ENCODE data around the gene RPL27A.
A peak's percentile ranks its signal among the peaks of the same experiment; 100 is the strongest.
"Not testable (repeated sequence)": the region's sequence is repeated elsewhere in the genome, so short reads cannot be mapped to it uniquely, and the experiment has no call there.

The RPL27A gene

DNA sequence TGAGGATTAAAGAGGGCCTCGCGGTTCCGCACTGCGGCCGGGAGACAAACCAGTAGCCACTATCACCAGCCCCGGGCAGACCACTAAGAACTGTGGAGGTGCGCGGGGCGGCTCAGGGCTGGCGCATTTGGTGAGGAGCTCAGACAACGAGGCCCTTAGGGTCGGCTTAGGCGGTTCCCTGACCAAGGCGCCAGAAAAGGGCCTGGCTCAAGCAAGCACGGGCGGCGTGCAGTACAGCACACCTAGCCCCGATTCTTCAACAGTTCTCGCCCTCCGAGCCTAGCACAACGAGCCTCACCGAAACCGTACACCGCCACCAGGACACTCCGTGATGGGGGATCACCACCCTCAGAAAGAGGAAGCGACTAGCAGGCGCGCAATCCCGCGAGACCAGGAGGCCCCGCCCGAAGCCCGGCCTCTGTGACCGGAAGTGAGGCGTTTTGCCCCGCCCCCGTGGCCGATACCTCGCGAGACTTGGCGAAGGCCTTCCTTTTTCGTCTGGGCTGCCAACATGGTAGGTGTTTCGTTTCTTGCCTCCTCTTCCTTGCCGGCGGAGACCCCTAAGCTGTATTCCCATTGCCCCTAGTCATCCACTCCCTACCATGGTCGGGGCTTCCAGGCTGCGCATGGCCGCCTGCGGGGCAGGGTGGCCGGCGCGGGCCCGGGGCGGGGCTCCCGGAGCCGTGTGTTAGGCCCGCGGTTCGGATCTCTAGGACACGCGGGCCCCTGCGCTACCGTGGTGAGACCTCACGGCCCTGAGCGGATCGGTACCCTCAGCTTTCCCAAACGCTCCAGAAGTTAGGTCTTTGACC lies at the start of gene RPL27A, which contains the start of gene TRIM66:
Gene RPL27A, plus strand, starts transcription at position 490 of the 812 bp plus-strand sequence. Its CDS starts 22 bp downstream, at position 512.
Gene TRIM66, minus strand, starts transcription at position 363 of the 812 bp plus-strand sequence. CDS start 10,391 bp downstream, outside the sequence.
- peak; percentile 94 for DNase-seq

DNA sequence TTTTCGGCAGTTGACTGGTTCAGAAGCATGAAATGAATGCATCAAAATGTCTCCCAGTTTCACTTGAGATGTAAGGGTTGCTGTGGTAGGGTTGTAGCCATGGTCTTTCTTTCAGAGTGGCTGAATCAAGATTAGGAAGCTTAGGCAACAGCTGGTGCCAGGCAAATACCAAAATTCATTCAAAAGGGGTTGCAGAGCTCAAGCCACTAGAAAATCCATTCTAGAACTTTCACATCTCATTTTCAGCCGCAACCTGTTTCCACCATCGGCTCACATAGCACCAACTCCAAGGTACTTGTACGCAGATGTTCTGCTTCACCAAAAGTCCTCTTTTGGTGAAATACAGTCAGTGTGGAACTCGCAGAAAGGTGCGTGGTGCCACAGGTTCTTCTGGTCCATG lies 48.1 kb upstream of the RPL27A start:
- no peak for DNase-seq

DNA sequence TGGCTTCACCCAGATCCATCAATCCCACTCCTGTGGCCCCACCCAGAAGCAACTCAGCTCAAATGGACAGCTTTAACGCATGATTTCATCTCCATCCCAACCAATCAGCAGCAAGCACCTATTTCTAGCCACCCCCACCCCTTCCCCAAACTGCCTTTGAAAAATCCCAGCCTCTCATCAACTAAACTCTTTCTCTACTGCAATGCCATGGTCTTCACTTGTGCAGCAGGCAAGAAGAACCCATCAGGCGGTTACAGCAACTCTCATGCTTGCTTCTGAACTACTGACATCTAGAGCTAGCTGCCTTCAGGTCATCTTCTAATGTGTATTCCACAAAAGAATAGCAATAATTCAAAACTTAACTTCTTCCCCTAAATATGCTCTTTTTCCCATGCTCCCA lies 46.5 kb upstream of the RPL27A start:
- DNase-seq = no peak

DNA sequence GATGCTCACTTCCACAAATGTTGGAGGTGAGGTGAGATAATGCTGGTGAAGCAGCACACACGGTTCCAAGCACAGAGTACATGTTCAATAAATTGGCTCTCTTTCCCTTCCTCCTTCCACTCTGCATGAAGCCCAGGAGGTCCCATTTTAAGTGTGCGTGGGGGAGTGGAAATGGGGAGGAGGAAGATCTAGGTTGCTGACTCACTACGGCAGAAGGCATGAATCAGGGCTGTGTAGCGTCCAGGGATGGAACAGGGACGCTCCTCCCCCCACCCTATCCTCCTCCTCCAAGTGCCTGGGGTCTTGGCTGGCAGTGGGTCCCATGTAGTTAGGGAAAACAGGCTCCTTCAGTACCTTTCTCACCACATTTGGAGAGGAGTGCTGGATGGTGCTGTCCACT lies 44.3 kb upstream of the RPL27A start:
- no peak for DNase-seq

DNA sequence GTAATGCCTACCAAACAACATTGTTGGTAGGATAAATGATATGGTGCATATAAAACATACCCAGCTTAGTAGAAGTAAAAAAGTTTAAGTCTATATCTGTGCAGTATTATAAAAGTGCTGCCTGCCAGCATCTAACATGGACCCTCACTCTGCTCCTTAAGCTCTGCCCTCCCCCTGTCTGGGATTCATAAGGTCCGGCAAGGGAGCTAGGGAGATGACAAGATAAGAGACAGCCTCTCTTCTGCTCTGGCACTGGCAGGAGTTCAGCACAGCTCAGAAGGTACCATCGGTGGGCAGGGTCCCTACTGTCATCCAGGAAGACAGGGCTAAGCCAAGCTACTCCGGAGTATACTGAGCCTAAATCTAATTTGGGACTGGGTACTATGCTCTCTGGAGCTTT lies 42.9 kb upstream of the RPL27A start:
- DNase-seq = no peak

DNA sequence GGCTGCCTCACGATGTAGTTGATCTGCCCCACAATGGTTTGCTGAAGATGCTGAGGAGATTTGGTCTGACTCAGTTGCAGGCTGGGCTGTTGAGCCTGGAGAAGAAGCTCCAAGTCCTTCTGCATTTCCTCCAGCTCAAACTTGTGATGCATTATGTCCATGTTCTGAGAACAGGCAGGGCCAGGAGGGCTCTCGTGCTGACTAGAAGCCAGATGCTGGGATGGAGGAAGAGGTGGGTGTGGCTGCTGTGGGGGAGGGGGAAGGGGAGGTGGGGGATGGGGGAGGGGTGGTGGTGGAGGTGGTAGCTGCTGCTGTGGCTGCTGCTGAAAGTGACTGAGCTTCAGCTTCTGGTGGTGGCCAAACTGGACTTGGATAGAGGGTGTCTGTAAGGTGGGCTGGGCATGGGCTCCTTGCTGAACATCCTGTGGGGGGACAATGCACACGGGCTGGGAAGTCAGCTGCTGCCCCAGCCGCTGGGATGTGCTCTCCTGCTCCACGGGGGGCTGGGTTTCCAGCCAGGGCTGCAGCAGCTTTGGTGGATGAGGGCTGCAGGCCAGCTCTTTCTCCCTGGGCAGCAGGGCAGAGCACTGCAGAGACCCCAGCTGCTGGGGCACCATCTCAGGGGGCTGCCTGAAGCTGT lies 42.2 kb upstream of the RPL27A start:
- no peak for DNase-seq

DNA sequence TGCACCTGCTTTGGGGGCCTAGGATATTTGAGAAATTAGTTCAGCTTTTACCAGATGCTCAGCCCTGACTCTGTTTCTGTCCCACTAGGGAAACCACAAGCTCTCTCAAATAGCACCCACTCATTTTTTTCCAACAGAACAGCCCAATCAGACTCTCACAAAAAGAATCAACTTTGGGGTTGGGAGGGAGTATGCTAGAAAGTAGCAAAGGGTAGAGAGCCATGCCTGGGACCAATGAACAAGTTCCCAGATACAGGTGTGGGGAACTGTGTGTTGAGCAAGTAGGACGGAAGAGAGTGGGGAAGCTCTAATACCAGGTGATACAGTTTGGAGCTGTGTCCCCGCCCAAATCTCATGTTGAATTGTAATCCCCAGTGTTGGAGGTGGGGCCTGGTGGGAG lies 41.3 kb upstream of the RPL27A start:
- no peak for DNase-seq

DNA sequence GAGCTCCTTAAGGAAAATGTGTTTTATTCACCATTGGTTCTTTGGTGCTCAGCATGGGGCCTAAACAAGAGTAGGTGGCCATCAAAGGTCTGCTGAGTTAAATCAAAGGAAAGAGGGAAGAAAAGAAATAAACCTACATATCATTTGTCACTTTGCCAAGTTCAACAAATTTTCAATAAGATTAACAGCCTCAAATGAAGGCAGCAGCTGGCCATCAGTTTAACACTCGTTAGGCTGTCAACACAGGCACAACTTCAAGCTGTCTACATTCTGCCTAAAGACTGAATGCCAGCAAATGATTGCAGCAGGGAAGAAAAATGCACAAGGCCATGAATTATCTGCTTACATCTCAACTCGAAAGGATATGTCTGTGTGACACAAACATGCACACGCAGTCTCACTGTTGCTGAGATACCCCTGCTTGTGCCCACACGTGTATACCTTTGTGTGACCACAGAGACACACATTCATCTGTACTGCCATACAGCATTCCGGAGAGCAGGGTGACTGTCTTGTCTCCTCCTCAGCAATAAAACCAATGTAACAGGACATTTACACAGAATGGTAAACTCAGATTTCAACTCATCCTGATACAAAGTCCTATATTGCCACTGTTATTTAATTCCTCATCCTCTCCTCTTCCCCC lies 40.3 kb upstream of the RPL27A start:
- DNase-seq = no peak

DNA sequence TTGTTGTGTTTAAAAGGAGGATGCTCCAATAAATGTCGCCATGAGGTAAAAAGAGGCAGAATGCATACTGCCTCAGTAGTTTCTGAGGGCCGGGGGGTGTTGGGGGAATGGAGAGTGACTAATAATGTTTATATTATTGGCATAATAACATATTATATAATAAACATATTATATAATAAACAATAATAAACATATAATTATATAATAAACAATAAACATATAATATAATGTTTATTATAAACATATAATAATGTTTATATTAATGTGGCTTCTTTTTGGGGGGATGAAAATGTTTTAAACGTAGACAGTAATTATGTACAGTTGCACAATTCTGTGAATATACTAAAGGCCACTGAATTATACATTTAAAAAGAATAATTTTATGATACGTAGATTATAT lies 35.7 kb upstream of the RPL27A start:
- no peak for DNase-seq

DNA sequence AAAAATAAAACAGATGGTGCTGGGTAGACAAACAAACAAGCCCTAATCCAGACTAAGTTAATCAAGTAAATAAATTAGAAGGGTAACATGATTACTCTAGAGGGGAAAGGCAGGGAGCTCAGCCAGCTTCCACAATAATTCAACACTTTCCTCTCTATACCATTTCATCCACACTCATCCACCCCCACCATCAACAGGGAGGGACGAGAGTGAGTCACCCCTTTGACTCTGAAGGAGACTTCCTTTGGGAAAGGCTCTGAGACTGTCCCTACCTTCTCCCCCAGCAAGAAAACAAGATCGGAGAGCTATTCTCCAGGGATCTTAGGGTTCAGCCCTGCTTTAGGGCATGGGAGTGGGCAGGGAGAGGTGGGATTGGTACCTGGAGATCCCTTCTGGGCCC lies 33.2 kb upstream of the RPL27A start:
- DNase-seq = peak; percentile 10

DNA sequence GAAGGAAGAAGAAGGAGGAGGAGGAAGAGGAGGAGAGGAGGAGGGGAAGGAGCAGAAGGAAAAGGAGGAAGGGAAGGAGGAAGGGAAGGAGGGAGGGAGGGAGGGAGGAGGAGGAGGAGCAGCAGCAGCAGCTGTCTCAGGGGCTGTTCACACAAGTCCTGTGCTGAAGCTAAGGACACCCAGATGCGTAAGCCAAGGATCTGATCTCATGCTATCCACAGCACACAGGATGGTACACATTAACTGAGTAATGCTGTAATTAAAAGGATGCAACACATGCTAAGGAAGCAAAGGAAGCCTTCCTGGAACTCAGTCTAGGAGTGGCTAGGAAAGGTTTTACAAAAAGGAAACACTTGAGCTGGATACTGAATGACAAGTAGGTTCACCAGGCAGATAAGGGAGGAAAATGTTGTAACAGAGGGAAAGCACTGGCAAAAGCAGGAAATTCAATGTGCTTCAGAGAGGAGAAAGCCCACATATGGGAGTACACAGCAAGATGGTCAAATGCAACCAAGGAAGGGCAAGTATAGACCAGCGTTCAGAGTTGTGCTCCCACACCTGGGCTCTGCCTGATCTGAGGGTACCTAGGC lies 32.1 kb upstream of the RPL27A start:
- DNase-seq = no peak

DNA sequence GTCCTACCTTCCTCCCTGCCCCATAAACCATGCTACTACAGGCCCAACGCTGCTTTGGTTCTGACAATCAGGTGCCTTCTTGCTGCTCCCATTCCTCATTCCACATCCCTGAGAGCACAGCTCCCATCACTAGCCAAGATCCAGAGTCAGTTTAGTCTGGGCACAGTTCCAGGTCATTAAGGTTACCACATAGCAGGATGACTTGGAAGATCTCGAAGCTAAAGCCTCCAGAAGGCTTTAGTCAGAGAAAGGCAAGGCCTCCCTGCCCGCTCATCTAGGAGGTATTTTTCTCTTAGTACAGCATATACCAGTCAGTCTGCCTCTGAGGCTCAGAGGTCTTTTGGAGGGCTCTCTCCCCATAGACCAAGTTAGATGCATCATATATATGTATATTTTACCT lies 30.5 kb upstream of the RPL27A start:
- DNase-seq = peak; percentile 81

DNA sequence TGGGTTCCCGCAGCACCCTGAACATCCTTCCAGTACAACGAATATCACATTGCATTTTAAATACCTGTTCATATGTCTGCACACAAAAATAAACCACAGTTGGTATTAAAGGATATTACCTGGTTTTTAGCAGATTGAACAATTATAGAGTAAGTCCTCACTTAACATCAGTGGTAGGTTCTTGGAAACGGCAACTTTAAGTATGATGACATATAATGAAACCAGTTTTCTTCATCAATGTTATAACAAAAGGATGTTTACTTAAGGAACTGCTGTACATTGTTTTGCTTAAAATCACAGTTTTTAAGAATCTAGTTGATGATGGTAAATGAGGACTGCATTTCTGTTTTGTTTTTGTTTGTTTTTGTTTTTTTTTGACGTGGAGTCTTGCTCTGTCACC lies 28.1 kb upstream of the RPL27A start:
- no peak for DNase-seq

DNA sequence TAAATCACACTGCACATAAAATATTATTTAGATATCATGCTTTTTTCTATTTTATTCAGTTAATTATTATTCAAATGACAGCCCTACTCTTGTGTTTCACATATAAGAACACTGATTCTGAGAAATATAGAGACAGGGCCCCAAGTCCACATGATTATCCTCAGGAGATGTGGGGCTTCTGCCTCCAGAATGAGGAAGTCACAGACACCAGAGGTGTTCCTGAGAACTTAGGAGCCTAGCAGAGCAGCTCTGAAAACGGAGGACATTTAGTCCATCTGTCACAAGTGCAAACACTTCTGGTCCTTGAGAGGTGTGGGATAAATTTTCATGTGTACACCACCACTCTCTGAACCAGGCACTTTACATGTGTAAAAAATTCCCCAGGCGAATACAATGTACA lies 26.3 kb upstream of the RPL27A start:
- no peak for DNase-seq

DNA sequence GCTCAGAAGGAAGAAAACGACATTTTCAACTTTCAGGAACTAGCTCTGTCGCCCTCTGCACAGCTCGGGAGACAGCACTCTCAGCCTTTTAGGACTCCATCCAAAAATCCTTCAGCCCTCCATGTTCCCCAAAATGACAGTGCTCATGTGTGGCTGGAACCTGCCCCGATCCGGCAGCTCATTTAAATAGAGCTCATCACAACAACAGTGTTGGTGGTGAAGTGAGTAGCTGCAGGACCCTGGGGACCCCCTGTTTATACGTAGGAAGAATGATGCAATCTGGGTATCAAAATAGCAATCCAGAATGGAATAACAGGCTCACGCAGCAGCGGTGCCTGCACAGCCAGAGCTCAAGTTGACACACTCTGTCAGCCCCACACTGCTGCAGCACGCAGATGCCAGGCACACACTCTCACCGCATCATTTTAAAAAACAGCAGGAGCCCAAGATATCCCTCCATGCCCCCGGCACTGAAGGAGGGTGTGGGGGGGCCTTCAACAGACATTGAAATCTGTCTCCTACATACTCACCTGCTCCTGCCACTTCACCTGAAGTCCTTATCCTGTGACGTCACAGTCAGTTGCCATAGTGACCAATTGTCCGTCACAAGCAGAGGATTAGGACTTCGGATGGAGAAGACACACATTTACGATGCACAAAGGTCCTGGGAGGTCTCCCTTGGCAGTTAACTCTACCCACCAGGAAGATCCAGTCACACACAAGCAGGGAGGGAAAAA lies 24.1 kb upstream of the RPL27A start:
- DNase-seq = no peak

DNA sequence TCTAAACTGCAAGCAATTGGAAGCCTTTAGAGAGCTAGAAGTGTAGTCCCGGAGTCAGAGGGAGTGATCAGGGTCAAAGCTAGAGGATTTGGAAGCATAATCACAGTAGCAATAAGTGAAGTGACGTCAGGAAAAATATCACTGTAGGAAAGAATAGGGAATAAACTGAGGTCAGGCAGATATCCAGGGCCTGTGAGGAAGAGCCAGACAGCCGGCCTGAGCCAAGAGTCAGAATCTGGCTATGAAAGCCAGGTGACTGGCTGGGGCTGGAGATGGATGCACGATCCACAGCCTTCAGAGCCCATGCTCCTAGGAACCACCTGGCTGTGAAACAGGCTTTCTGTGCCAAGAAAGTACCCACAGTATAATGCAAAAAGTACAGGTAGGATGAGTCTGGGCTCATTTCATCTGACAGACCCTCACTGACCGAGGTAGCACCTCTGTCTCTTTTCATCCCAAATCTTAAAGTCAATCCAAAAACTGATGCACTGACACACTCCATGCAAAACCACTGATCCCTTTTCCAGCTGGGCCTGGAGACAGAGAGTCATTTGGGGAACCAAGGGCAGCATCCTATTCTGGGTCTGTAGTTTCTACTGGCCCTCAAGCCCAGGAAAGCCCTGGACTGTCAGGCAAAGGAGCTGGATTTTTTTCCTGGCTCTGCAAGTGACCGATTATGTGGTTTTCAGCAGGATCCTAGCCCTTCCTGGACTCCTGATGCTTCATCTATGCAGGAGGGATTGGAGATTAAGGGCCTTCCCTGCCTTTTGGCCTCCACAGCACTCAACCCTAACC lies 21.4 kb upstream of the RPL27A start:
- no peak for DNase-seq

DNA sequence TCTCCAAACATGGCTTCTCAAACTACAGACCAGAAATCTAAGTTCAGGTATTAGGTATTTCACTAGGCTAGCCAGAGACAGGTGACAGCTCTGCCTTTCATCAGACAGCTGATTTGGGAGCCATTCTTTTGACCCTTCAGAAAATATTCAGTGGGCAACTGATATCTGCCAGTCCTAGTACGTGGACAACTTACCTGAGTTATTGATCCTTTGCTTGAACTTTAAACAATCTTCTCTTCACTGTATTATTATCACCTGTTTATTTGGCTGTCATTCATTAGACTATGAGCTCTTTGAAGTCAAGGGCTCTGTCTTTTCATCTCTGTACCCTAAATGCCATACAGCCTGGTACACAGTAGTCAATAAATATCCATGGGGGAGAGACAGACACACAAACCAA lies 17.4 kb upstream of the RPL27A start:
- DNase-seq = no peak

DNA sequence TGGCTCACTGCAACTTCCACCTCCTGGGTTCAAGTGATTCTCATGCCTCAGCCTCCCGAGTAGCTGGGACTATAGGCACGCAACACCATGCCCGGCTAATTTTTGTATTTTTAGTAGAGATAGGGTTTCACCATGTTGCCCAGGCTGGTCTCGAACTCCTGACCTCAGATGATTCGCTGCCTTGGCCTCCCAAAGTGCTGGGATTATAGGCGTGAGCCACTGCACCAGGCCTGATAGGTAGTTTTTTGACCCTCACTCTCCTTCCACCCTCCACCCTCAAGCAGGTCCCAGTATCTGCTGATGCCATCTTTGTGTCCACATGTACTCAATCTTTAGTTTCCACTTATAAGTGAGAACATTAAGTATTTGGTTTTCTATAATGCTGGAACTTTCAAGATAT lies 12.5 kb upstream of the RPL27A start:
- DNase-seq = not testable (repeated sequence)

DNA sequence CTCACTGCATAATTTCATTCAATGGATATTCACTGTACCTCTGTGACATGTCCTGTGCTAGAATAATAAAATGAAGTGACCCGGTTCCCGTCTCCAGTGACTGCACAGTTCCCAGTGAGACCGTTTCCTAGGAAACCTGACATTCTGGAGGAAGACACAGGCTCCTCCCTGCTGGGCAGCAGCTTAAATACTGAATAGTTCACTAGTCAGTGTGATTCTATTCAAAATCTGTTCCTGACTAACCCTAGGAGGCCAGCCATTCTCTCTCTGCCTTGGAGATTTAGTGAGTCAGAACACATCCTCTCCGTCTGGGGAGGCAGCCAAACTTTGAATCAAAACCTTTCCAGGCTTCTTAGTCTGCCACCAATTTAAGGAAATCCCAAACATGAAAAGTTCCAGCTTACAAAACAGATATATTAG lies 11.4 kb upstream of the RPL27A start:
- peak; percentile 88 for DNase-seq

DNA sequence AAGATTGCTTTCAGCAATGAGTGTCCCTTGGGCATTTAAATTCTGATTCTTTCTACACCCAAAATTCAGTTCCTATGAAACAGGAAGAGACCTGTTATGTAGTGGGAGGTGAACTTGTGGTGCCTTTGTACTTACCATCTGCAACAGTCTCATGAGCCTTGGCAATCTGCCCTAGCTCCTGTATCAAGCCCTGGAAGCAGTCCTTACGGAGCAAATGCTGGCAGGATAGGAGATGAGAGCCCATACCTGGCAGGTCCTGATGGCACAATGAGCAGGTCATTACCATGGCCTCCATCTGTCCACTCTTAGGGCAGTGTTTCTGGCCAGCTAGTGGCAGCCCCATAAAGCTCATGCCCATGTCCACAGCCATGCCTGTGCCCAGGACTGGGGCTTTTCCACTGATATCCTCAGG lies 10.9 kb upstream of the RPL27A start:
- DNase-seq = peak; percentile 68

DNA sequence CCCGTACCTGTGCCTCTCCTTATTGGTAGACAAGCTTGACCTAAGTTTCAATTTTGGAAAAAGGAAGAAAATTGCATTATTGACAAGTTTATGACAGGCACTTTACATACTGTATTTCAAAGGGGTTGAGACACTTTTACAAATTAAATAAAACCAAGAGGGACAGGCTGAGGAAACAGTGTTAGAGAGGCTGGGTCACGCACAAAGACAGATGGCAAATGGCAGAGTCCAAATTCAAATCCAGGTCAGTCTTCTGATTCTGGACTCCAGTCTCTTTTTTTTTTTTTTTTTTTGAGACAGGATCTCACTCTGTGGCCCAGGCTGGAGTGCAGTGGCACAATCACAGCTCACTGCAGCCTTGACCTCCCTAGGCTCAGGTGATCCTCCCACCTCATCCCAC lies 10.2 kb upstream of the RPL27A start:
- DNase-seq = no peak

DNA sequence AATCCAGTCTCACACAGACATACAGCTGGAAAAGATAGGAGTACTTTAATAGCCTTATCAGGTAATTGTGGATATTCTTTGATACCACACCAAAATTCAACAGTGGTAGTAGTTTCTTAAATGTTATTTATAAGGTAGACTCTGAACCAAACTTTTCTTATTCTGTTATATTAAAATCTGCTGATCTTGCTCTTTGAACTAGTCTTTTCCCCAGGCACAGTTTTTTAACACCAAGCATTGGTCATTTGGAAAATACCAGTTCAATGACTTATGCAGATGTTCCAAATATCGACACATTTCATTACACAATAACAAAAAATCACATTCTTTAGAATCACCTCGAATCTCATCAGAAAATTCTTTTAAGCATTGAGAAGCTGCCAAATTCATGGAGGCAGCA lies 7.7 kb upstream of the RPL27A start:
- DNase-seq = no peak
